ENCODE measurements around the gene SLC6A3. TPM values are rescaled to one million over a fixed set of nuclear protein-coding genes. Genes with fewer than 3 reads are reported as not detected.
"Not testable (repeated sequence)": the region's sequence is repeated elsewhere in the genome, so short reads cannot be mapped to it uniquely, and the experiment has no call there.

SLC6A3 gene
- polyA plus RNA-seq, 3 donors: not detected

DNA sequence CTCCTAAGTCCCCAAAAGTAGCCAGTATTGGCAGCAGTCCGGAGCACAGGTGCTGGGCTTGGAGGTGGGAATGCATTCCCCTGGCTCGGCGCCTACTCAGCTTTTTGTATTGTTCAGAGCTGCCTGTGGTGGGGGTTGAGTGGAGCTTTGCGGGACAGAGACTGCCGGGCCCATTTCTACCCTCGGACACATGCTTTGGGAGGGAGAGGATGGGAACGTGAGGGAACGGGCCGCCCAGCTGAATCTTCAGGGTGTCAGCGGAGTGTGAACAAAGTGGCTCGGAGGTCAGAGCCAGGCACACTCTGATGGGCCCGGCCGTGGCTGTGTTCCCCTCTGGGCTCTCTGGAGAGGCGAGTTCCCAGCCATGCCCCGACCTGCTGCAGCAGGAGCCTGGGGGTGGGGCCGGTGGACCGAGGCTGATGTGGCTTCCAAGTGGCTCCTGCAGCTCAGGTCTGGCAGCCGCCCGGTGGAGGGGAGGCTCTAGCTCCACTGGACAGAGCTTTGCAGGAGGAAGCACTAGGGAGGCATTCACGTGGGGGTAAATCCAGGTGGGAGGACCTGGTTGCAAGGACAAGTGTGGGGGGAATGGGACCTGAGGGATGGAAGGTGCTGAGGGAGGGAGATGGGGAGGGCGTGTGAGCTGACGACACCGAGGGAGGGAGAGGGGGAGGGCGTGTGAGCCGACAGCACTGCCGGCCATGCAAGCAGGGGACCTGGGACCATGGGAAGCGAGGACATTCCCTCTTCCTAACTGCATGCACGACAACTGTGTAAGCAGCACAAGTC lies 31.1 kb upstream of the SLC6A3 start:
- peak overlapping the region in 1 of 3 experiments; percentile 23 for H3K4me3 ChIP-seq (replicated peaks in 1 of 3; ENCODE audit: low read depth in 2 of 3, low read length in 3 of 3)
- H3K27me3 Mint-ChIP-seq (ENCODE audit: low read depth in 3 of 3): peaks cover 0 to 2% (median 0%) of the 10 kb centered on the region in 3 donors
- H3K27ac ChIP-seq (ENCODE audit: low read depth in 1 of 2, low read length in 2 of 2): peak overlapping the region; percentile 98 to 99
- H3K4me2 ChIP-seq (replicated peaks; ENCODE audit: extremely low read depth, low read length, poor library complexity, severe bottlenecking): peak overlapping the region; percentile 18
- peaks cover 0 to 2% (median 0%) of the 10 kb centered on the region in 7 donors for H3K9me3 Mint-ChIP-seq
- H3K79me2 ChIP-seq (ENCODE audit: insufficient read depth, low read length): peaks cover 4% of the 10 kb centered on the region
- H3K4me1 ChIP-seq (ENCODE audit: control insufficient read depth in 1 of 2, insufficient read depth in 2 of 2, low read length in 2 of 2): peaks cover 52 to 58% of the 10 kb centered on the region in 2 donors
- peak overlapping the region; percentile 95 to 100 (median 100) for H3K27ac Mint-ChIP-seq
- H3K27me3 ChIP-seq (ENCODE audit: control insufficient read depth in 2 of 2, insufficient read depth in 2 of 2, low read length in 2 of 2): no peaks in the 10 kb centered on the region
- H4K20me1 ChIP-seq (ENCODE audit: insufficient read depth, low read length): no peaks in the 10 kb centered on the region
- peaks cover 66% of the 10 kb centered on the region for H3K4me1 Mint-ChIP-seq
- peak overlapping the region; percentile 57 for H3K9ac ChIP-seq (ENCODE audit: insufficient read depth, low read length, poor library complexity, severe bottlenecking)
- H3K36me3 ChIP-seq (replicated peaks in 1 of 2; ENCODE audit: control insufficient read depth in 1 of 2, insufficient read depth in 2 of 2, low read length in 2 of 2): peaks cover 43 to 54% of the 10 kb centered on the region in 2 donors
- peaks cover 59 to 76% of the 10 kb centered on the region in 2 donors for H3K36me3 Mint-ChIP-seq
- TF ChIP-seq, protein P1, sequence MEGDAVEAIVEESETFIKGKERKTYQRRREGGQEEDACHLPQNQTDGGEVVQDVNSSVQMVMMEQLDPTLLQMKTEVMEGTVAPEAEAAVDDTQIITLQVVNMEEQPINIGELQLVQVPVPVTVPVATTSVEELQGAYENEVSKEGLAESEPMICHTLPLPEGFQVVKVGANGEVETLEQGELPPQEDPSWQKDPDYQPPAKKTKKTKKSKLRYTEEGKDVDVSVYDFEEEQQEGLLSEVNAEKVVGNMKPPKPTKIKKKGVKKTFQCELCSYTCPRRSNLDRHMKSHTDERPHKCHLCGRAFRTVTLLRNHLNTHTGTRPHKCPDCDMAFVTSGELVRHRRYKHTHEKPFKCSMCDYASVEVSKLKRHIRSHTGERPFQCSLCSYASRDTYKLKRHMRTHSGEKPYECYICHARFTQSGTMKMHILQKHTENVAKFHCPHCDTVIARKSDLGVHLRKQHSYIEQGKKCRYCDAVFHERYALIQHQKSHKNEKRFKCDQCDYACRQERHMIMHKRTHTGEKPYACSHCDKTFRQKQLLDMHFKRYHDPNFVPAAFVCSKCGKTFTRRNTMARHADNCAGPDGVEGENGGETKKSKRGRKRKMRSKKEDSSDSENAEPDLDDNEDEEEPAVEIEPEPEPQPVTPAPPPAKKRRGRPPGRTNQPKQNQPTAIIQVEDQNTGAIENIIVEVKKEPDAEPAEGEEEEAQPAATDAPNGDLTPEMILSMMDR (IDR thresholded peaks at IDR 0.05): no peak
- 95% methylated on average over 16 of the region's 28 CpGs for WGBS (ENCODE audit: insufficient coverage)
- no peak overlapping the region for H2AFZ ChIP-seq (ENCODE audit: insufficient read depth, low read depth, low read length, poor library complexity, severe bottlenecking)
- H3K9me3 ChIP-seq (replicated peaks in 1 of 2; ENCODE audit: control insufficient read depth in 1 of 2, insufficient read depth in 1 of 2, low read length in 2 of 2): no peaks in the 10 kb centered on the region
- no peak overlapping the region for H3K4me3 Mint-ChIP-seq
- no peak for DNase-seq
- intact Hi-C loops (cut with micrococcal nuclease): loop anchor here (5.0 to 10.0 kb wide), 4 partner anchors 41 to 372 kb away; partner anchors contain the start of gene CLPTM1L (in 1 of the 2)

DNA sequence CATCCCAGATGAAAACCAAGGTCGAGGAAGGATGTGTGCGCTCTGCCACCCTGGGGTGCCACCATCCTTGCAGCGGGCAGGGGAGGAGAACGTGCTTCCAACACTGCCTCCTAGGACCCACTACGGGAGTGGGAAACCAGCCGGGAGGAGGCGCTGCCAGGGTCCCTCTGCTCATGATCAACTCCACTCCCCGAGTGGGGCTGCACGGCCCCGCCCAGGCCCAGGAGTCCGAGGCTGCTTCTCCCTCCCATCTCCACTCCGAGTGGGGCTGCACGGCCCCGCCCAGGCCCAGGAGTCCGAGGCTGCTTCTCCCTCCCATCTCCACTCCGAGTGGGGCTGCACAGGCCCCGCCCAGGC lies 30.3 kb upstream of the SLC6A3 start:
- not testable (repeated sequence) for H3K4me3 ChIP-seq (replicated peaks in 1 of 3; ENCODE audit: low read depth in 2 of 3, low read length in 3 of 3); H3K9ac ChIP-seq (ENCODE audit: insufficient read depth, low read length, poor library complexity, severe bottlenecking); DNase-seq; H3K79me2 ChIP-seq (ENCODE audit: insufficient read depth, low read length); H3K9me3 Mint-ChIP-seq; H3K9me3 ChIP-seq (replicated peaks in 1 of 2; ENCODE audit: control insufficient read depth in 1 of 2, insufficient read depth in 1 of 2, low read length in 2 of 2); H2AFZ ChIP-seq (ENCODE audit: insufficient read depth, low read depth, low read length, poor library complexity, severe bottlenecking); H3K4me2 ChIP-seq (replicated peaks; ENCODE audit: extremely low read depth, low read length, poor library complexity, severe bottlenecking); H4K20me1 ChIP-seq (ENCODE audit: insufficient read depth, low read length); H3K4me3 Mint-ChIP-seq; H3K27me3 ChIP-seq (ENCODE audit: control insufficient read depth in 2 of 2, insufficient read depth in 2 of 2, low read length in 2 of 2); H3K27me3 Mint-ChIP-seq (ENCODE audit: low read depth in 3 of 3)
- Histone ChIP-seq H3K36me3 (replicated peaks in 1 of 2; ENCODE audit: control insufficient read depth in 1 of 2, insufficient read depth in 2 of 2, low read length in 2 of 2) (peaks cover 50 to 62% of the 10 kb centered on the region in 2 donors), H3K4me1 (ENCODE audit: control insufficient read depth in 1 of 2, insufficient read depth in 2 of 2, low read length in 2 of 2) (peaks cover 44 to 49% of the 10 kb centered on the region in 2 donors), H3K27ac (ENCODE audit: low read depth in 1 of 2, low read length in 2 of 2) (peak overlapping the region; percentile 41 to 99)
- H3K36me3 Mint-ChIP-seq: peaks cover 66 to 81% of the 10 kb centered on the region in 2 donors
- H3K4me1 Mint-ChIP-seq: peaks cover 57% of the 10 kb centered on the region
- intact Hi-C loops (cut with micrococcal nuclease): loop anchor here (2.0 to 10.0 kb wide), 5 partner anchors 42 to 371 kb away; partner anchors contain the start of gene CLPTM1L (in 1 of the 2)
- H3K27ac Mint-ChIP-seq: peak overlapping the region; percentile 72 to 100 (median 94)
- WGBS (ENCODE audit: insufficient coverage): 94% methylated on average over 13 of the region's 17 CpGs
